Brain pericyte (primary cell): Measurements from ENCODE around the gene USP17L24.
"Not testable (repeated sequence)": the region's sequence is repeated elsewhere in the genome, so short reads cannot be mapped to it uniquely, and the experiment has no call there.

Experiments used
- DNase-seq: peaks from one replicate; pipeline ENCODE4 v3.0.0-alpha.2; 2012; ENCODE audit warnings: low read depth, low spot score

USP17L24 gene

DNA sequence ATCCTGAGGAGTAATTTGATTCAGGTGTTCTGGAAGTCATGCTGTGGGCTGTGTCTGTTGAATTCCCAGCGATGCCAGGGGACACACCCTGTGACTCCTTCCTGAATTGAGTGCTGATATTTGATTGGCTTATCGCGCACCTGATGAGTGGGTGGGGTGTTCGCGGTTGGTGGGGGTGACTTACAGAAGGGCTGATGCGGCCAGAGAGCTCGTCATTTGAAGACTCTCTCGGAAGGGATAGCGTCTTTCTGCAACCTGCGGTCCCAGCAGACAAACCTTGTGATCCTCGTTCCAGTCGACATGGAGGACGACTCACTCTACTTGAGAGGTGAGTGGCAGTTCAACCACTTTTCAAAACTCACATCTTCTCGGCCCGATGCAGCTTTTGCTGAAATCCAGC is at the start of gene USP17L24:
TSS of gene USP17L24 (plus strand) at position 301 of the 400 bp plus-strand sequence. CDS start at position 301, 0 bp downstream.
- DNase-seq = not testable (repeated sequence)

DNA sequence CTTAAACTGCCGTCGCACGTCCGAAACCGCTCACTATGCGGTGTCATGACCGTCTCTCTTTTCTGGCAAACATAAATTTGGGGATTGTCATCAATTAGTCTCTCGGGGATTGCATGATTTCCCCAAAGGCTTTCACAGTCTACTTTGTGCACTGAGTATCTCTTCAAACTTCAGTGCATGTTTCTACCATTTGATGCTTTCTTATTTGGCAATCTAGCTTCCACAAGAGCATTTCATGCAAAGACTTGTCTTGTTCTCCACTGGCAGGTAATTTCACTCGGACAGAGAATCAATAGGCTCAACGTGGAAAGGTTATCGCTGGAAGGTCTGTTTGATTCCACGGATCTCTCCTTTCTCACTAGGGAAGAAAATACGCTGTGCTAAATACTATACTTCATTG is 774 bp upstream of the USP17L24 start:
- DNase-seq = not testable (repeated sequence)

DNA sequence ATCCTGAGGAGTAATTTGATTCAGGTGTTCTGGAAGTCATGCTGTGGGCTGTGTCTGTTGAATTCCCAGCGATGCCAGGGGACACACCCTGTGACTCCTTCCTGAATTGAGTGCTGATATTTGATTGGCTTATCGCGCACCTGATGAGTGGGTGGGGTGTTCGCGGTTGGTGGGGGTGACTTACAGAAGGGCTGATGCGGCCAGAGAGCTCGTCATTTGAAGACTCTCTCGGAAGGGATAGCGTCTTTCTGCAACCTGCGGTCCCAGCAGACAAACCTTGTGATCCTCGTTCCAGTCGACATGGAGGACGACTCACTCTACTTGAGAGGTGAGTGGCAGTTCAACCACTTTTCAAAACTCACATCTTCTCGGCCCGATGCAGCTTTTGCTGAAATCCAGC is 4.6 kb downstream of the USP17L24 start, which contains the start of gene USP17L25:
TSS of gene USP17L25 (plus strand) at position 301 of the 400 bp plus-strand sequence. CDS start at position 301, 0 bp downstream.
- not testable (repeated sequence) for DNase-seq

DNA sequence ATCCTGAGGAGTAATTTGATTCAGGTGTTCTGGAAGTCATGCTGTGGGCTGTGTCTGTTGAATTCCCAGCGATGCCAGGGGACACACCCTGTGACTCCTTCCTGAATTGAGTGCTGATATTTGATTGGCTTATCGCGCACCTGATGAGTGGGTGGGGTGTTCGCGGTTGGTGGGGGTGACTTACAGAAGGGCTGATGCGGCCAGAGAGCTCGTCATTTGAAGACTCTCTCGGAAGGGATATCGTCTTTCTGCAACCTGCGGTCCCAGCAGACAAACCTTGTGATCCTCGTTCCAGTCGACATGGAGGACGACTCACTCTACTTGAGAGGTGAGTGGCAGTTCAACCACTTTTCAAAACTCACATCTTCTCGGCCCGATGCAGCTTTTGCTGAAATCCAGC is 9.4 kb downstream of the USP17L24 start, which contains the start of gene USP17L26:
TSS of gene USP17L26 (plus strand) at position 301 of the 400 bp plus-strand sequence. CDS start at position 301, 0 bp downstream.
- not testable (repeated sequence) for DNase-seq

GRCh38 chr4:9339103-9339502 is 14.1 kb downstream of the USP17L24 start, which contains the start of gene USP17L5:
Gene USP17L5 (plus strand): TSS chr4:9339403. CDS start chr4:9339403, 0 bp downstream.
- DNase-seq = not testable (repeated sequence)

DNA sequence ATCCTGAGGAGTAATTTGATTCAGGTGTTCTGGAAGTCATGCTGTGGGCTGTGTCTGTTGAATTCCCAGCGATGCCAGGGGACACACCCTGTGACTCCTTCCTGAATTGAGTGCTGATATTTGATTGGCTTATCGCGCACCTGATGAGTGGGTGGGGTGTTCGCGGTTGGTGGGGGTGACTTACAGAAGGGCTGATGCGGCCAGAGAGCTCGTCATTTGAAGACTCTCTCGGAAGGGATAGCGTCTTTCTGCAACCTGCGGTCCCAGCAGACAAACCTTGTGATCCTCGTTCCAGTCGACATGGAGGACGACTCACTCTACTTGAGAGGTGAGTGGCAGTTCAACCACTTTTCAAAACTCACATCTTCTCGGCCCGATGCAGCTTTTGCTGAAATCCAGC is 18.9 kb downstream of the USP17L24 start, which contains the start of gene USP17L27:
TSS of gene USP17L27 (plus strand) at position 301 of the 400 bp plus-strand sequence. CDS start at position 301, 0 bp downstream.
- not testable (repeated sequence) for DNase-seq

- DNase-seq = not testable (repeated sequence)
These were observed 23.6 kb downstream of the USP17L24 start, which contains the start of gene USP17L28 for GRCh38 chr4:9348593-9348992. Gene USP17L28 (plus strand): TSS chr4:9348893. CDS start chr4:9348893, 0 bp downstream.

GRCh38 chr4:9350866-9351265 is 25.9 kb downstream of the USP17L24 start:
- not testable (repeated sequence) for DNase-seq

DNA sequence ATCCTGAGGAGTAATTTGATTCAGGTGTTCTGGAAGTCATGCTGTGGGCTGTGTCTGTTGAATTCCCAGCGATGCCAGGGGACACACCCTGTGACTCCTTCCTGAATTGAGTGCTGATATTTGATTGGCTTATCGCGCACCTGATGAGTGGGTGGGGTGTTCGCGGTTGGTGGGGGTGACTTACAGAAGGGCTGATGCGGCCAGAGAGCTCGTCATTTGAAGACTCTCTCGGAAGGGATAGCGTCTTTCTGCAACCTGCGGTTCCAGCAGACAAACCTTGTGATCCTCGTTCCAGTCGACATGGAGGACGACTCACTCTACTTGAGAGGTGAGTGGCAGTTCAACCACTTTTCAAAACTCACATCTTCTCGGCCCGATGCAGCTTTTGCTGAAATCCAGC is 28.4 kb downstream of the USP17L24 start, which contains the start of gene USP17L29:
TSS of gene USP17L29 (plus strand) at position 301 of the 400 bp plus-strand sequence. CDS start at position 301, 0 bp downstream.
- DNase-seq = not testable (repeated sequence)

DNA sequence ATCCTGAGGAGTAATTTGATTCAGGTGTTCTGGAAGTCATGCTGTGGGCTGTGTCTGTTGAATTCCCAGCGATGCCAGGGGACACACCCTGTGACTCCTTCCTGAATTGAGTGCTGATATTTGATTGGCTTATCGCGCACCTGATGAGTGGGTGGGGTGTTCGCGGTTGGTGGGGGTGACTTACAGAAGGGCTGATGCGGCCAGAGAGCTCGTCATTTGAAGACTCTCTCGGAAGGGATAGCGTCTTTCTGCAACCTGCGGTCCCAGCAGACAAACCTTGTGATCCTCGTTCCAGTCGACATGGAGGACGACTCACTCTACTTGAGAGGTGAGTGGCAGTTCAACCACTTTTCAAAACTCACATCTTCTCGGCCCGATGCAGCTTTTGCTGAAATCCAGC is 37.9 kb downstream of the USP17L24 start, which contains the start of gene USP17L30:
TSS of gene USP17L30 (plus strand) at position 301 of the 400 bp plus-strand sequence. CDS start at position 301, 0 bp downstream.
- not testable (repeated sequence) for DNase-seq
